NCI-H1105 (cell line): Measurements from ENCODE around the gene TESK1.
"Not testable (repeated sequence)": the region's sequence is repeated elsewhere in the genome, so short reads cannot be mapped to it uniquely, and the experiment has no call there.

Source experiments
- DNase-seq: peaks from one replicate; lab custom pipeline; 2025; lab: John Stamatoyannopoulos, UW

TESK1 gene

GRCh38 chr9:35615981-35616680, 11.1 kb downstream of the TESK1 start:
- DNase-seq = no peak

- DNase-seq = no peak
Measured at GRCh38 chr9:35616681-35617459, 11.8 kb downstream of the TESK1 start.

- DNase-seq = no peak
Measured at GRCh38 chr9:35617548-35617947, 12.5 kb downstream of the TESK1 start.

DNA sequence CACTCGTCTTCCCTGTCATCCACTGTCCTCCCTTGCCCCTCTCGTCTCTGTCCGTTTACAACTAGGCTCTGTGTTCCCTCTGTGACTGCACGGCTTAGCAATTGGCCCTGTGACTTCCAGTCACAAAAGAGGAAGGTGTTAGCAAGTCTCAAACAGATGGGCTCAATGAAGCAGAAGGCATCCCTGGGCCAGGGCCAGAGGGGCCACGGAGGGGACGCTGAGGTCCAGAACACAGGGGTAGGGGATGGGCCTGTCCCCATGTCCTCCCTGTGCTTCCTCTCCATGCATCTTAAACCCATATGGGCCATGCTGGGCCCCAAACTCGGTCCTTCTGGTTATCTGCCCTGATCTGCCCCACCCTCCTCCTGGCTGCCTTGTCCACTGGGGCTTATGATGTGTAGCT, 13.3 kb downstream of the TESK1 start, which contains the start of gene CD72:
TSS of gene CD72 (minus strand) at position 89 of the 403 bp plus-strand sequence. CDS start 110 bp downstream, outside the sequence.
- DNase-seq = no peak

- no peak for DNase-seq
Measured at GRCh38 chr9:35618854-35619799, 14.1 kb downstream of the TESK1 start.

GRCh38 chr9:35619800-35620158, 14.7 kb downstream of the TESK1 start:
- no peak for DNase-seq

GRCh38 chr9:35627575-35627974, 22.5 kb downstream of the TESK1 start:
- no peak for DNase-seq

GRCh38 chr9:35628389-35628991, 23.4 kb downstream of the TESK1 start:
- no peak for DNase-seq

- no peak for DNase-seq
Measured at GRCh38 chr9:35629597-35629996, 24.5 kb downstream of the TESK1 start.

DNA sequence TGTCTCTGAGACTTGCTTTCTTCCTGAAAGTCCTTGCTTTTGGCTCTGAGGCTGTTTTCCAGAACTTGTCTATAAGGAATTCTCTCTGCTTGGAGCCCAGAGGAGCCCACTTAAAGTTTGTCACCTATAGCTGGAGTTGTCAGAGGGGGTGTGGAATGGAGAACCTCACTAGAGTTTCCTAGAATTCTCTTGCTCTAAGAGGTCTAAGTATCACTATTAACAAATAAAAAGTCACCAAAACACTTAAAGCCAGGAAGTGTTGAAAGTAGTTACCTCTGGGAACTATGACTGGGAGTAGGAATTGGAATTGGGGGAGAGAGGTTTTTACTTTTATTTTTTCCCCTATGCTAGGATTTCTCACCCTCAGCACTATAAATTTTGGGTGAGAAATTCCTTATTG, 30.7 kb downstream of the TESK1 start:
- DNase-seq = no peak

- DNase-seq = no peak
Measured at GRCh38 chr9:35636135-35636876, 31.2 kb downstream of the TESK1 start.

DNA sequence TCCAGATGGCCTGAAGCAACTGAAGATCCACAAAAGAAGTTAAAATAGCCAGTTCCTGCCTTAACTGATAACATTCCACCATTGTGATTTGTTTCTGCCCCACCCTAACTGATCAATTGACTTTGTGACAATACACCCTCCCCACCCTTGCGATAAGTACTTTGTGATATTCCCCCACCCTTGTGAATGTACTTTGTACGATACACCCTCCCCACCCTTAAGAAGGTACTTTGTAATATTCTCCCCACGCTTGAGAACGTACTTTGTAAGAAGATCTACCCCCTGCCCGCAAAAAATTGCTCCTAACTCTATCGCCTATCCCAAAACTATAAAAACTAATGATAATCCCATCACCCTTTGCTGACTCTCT, 31.8 kb downstream of the TESK1 start:
- not testable (repeated sequence) for DNase-seq

- DNase-seq = not testable (repeated sequence)
Measured at GRCh38 chr9:35637427-35637955, 32.4 kb downstream of the TESK1 start.

DNA sequence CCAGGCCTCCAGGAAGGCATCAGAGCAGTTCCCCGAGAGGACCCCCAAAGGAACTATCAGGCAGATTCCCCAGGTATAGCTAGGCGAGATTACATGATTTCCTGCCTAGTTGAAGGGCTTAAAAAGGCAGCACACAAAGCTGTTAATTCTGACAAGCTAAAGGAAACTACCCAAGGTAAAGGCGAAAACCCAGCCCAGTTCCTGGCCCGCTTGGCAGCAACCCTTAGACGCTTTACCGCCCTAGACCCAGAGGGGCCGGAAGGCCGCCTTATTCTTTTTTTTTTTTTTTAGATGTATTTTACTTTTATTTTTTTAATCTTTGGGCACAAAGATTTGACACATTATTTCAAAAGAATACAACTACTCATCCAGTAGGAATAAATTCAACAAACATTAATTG, 33.7 kb downstream of the TESK1 start:
- DNase-seq = not testable (repeated sequence)

- DNase-seq = not testable (repeated sequence)
Measured at GRCh38 chr9:35639225-35639624, 34.2 kb downstream of the TESK1 start.

GRCh38 chr9:35639631-35640030, 34.6 kb downstream of the TESK1 start:
- no peak for DNase-seq

- DNase-seq = not testable (repeated sequence)
Measured at GRCh38 chr9:35640431-35640830, 35.4 kb downstream of the TESK1 start.

- not testable (repeated sequence) for DNase-seq
Measured at GRCh38 chr9:35641478-35641877, 36.4 kb downstream of the TESK1 start.

DNA sequence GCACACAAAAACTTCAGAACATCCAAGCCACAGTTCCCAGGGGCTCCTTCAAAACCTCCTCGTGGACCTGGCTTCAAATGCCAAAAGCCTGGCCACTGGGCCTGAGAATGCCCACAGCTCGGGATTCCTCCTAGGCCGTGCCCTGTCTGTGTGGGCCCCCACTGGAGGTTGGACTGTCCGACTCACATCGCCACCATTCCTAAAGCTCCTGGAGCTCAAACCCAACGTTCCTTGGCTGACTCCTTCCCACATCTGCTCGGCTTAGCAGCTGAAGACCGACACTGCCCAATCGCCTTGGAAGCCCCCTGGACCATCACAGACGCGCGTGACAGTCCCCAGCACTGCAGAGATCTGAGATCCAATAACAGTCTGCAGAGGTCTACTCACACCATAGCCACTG, 38.0 kb downstream of the TESK1 start:
- no peak for DNase-seq

DNA sequence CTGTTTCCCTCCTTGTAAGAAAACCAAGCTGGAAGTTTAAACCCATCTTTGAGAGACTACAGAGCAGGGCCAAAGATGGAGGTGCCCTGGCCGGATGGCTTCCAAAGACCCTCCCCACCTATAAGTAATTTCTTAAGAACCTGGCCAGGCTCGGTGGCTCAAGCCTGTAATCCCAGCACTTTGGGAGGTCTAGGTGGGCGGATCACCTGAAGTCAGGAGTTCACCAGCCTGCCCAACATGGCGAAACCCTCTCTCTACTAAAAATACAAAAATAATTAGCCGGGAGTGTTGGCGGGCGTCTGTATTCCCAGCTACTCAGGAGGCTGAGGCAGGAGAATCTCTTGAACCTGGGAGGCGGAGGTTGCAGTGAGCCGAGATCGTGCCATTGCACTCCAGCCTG, 40.7 kb downstream of the TESK1 start:
- not testable (repeated sequence) for DNase-seq

DNA sequence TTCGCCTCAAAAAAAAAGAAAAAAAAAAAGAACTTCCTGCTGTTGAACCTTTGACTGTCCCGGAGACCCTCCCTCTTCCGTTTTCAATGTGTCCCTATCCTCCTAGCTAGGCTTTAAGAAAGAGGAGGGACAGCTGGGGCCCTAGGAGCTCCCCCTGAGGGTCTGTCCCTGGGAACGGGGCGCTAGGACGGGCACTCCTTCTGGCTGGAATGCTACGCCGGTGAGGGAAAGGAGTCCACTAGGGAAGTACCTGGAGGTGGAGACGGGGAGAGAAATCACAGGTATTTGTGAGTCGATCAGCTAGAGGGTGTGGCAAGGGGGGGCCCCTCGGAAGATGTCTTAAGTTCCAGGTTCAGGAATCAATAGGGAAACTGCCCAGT, 41.1 kb downstream of the TESK1 start:
- DNase-seq = peak; percentile 37
